HepG2 (cell line): ENCODE measurements around the gene CCL17. TPM values are rescaled to one million over a fixed set of nuclear protein-coding genes. Genes with fewer than 3 reads are reported as not detected.

Experiments used
- ETV5 ChIP-seq: IDR thresholded peaks from 2 replicates; pipeline ENCODE4 v1.6.1; 2018; ENCODE audit warnings: missing biosample characterization, missing genetic modification reagents, inconsistent platforms, borderline replicate concordance
- FOXA3 ChIP-seq: IDR thresholded peaks from 2 replicates; pipeline ENCODE4 v1.6.1; 2016; ENCODE audit warnings: missing genetic modification reagents, missing compliant biosample characterization
- GATAD2A ChIP-seq: IDR thresholded peaks from 2 replicates; pipeline ENCODE4 v1.6.1; 2016
- GLI4 ChIP-seq: sonication (generic); formaldehyde crosslinking; IDR thresholded peaks from 2 replicates; pipeline ENCODE4 v1.5.1; 2020; ENCODE audit warnings: missing genetic modification reagents, mild to moderate bottlenecking, moderate library complexity, borderline replicate concordance
- KLF15 ChIP-seq: sonication (generic); formaldehyde crosslinking; IDR thresholded peaks from 2 replicates; pipeline ENCODE4 v1.8.1; 2023; ENCODE audit warnings: borderline replicate concordance, mild to moderate bottlenecking, inconsistent platforms, missing genetic modification reagents, mixed read lengths
- MEIS1 ChIP-seq: sonication (generic); formaldehyde crosslinking; IDR thresholded peaks from 2 replicates; pipeline ENCODE4 v1.9.0; 2021; ENCODE audit warnings: mild to moderate bottlenecking, missing genetic modification reagents, moderate library complexity, borderline replicate concordance
- POLR2AphosphoS2 ChIP-seq: IDR thresholded peaks from 2 replicates; pipeline ENCODE4 v1.6.1; 2011; ENCODE audit warnings: low read depth, low read length, improper control_type of control experiment
- RARG ChIP-seq: sonication (generic); formaldehyde crosslinking; IDR thresholded peaks from 2 replicates; pipeline ENCODE4 v1.4.0; 2020; ENCODE audit warnings: low read depth, mild to moderate bottlenecking, missing genetic modification reagents
- ZMYM4 ChIP-seq: sonication (generic); formaldehyde crosslinking; IDR thresholded peaks from 2 replicates; pipeline ENCODE4 v1.8.1; 2023; ENCODE audit warnings: mild to moderate bottlenecking, missing genetic modification reagents
- ZNF121 ChIP-seq: sonication (generic); formaldehyde crosslinking; IDR thresholded peaks from 2 replicates; pipeline ENCODE4 v1.5.0; 2020; ENCODE audit warnings: mild to moderate bottlenecking, missing genetic modification reagents
- ZNF180 ChIP-seq: sonication (generic); formaldehyde crosslinking; IDR thresholded peaks from 2 replicates; pipeline ENCODE4 v1.4.0; 2020; ENCODE audit warnings: low read depth, missing genetic modification reagents, borderline replicate concordance
- ZNF20 ChIP-seq: sonication (generic); formaldehyde crosslinking; IDR thresholded peaks from 2 replicates; pipeline ENCODE4 v1.4.0; 2020; ENCODE audit warnings: mild to moderate bottlenecking, moderate library complexity, missing genetic modification reagents
- ZNF317 ChIP-seq: sonication (generic); formaldehyde crosslinking; IDR thresholded peaks from 2 replicates; pipeline ENCODE4 v1.5.0; 2020; ENCODE audit warnings: mild to moderate bottlenecking, missing genetic modification reagents
- ZNF354B ChIP-seq: sonication (generic); formaldehyde crosslinking; IDR thresholded peaks from 2 replicates; pipeline ENCODE4 v1.8.0; 2022; ENCODE audit warnings: mild to moderate bottlenecking, missing genetic modification reagents
- ZNF484 ChIP-seq: sonication (generic); formaldehyde crosslinking; IDR thresholded peaks from 2 replicates; pipeline ENCODE4 v1.5.1; 2020; ENCODE audit warnings: mild to moderate bottlenecking, low read depth, missing genetic modification reagents, borderline replicate concordance
- ZNF552 ChIP-seq: sonication (generic); formaldehyde crosslinking; IDR thresholded peaks from 2 replicates; pipeline ENCODE4 v1.9.0; 2022; ENCODE audit warnings: missing genetic modification reagents, mild to moderate bottlenecking, borderline replicate concordance
- ZNF563 ChIP-seq: sonication (generic); formaldehyde crosslinking; IDR thresholded peaks from 2 replicates; pipeline ENCODE4 v1.8.0; 2022; ENCODE audit warnings: mild to moderate bottlenecking, moderate library complexity, missing genetic modification reagents
- ZNF670 ChIP-seq: sonication (generic); formaldehyde crosslinking; IDR thresholded peaks from 2 replicates; pipeline ENCODE4 v1.8.0; 2022; ENCODE audit warnings: mild to moderate bottlenecking, missing genetic modification reagents, borderline replicate concordance
- polyA plus RNA-seq, 8 experiments: library from polyadenylated mRNA; depleted of rRNA in 3 of 8; stranded (reverse) in 7 of 8; unstranded in 1 of 8; fragments of >200 nt; fragmentation: Illumina TruSeq in 4 of 8; extraction: Trizol in 4 of 8; gene quantifications; 2 replicates each; pipeline versions ENCODE4 v1.2.1 to v1.2.3, GENCODE V29; 2011 to 2016; ENCODE audit warnings: low read depth in 4 of 8, missing spikeins in 1 of 8, mixed read lengths in 1 of 8; ENCODE audit not compliant: insufficient read depth in 1 of 8
- total RNA-seq, 5 experiments: library from RNA; depleted of rRNA; stranded (reverse); fragments of >200 nt; fragmentation: Illumina TruSeq; extraction: Trizol; gene quantifications; 2 replicates each; pipeline ENCODE4 v1.2.3, GENCODE V29; 2016; ENCODE audit warnings: low read depth in 1 of 5
- TF ChIP-seq, protein P1 (sequence below): IDR thresholded peaks from 2 replicates; pipeline ENCODE4 v1.6.1; 2016
- TF ChIP-seq, protein P2 (sequence below): sonication (generic); formaldehyde crosslinking; IDR thresholded peaks from 2 replicates; pipeline ENCODE4 v1.4.0; 2020; ENCODE audit warnings: low read depth, missing genetic modification reagents
- TF ChIP-seq, protein P3 (sequence below): sonication (generic); formaldehyde crosslinking; IDR thresholded peaks from 2 replicates; pipeline ENCODE4 v1.4.0; 2020; ENCODE audit warnings: missing genetic modification reagents

Gene CCL17
- total and polyA plus RNA-seq, 2 of the 13 experiments (the other 11 are each of a cell fraction or from before 2014, with no cell fraction given): not detected

DNA sequence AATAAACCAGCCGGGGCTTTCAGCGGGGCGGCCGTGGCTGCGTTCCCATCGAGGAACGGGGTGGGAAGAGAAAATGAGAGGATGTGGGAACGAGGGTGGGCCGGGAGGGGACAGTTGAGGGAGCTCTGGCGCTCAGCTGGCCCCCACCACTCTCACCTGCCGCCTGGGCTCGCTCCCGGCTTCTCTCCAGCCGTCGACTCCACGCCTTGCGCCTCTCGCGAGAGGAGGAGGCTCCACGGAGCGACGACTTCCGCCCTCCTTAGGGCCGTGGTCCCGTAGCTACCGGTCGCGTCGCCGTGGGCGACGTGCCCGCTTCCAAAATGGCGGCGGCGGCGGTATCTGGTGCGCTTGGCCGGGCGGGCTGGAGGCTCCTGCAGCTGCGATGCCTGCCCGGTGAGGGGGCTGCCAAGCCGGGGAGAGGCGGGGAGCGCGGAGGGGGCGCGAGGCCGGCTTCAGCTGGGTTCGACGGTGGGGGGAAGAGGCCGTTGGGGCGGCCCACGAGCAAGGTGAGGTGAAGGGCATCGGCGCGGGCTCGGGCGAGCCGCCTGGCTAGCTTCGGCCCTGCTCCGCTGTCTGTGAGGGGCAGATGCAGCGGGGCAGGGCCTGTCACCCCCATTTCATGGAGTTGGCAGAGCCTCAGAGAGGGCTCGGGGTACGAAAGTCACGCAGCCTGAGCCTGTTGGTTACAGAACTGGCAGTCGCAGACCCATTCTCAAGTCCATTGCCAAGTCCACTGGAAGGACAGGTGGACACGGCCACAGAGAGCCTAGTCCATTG lies 42.8 kb downstream of the CCL17 start, which contains the start of the genes CIAPIN1 and COQ9 (continued):
- TF ChIP-seq KLF15 (CRISPR knock-in tag): no peak
- TF ChIP-seq, protein P1, sequence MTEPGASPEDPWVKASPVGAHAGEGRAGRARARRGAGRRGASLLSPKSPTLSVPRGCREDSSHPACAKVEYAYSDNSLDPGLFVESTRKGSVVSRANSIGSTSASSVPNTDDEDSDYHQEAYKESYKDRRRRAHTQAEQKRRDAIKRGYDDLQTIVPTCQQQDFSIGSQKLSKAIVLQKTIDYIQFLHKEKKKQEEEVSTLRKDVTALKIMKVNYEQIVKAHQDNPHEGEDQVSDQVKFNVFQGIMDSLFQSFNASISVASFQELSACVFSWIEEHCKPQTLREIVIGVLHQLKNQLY (CRISPR knock-in tag): peak; percentile 64; the same call in 1 of the 2 replicates
- TF ChIP-seq ETV5 (CRISPR knock-in tag): peak; percentile 90
- TF ChIP-seq RARG (CRISPR knock-in tag): no peak
- no peak for TF ChIP-seq ZNF180
- peak; percentile 71 for TF ChIP-seq FOXA3 (CRISPR knock-in tag)
- TF ChIP-seq ZNF563 (CRISPR knock-in tag): peak; percentile 92
- TF ChIP-seq ZNF670 (CRISPR knock-in tag): peak; percentile 92
- TF ChIP-seq ZNF484 (CRISPR knock-in tag): peak; percentile 90; the same call in 1 of the 2 replicates
- TF ChIP-seq, protein P2, sequence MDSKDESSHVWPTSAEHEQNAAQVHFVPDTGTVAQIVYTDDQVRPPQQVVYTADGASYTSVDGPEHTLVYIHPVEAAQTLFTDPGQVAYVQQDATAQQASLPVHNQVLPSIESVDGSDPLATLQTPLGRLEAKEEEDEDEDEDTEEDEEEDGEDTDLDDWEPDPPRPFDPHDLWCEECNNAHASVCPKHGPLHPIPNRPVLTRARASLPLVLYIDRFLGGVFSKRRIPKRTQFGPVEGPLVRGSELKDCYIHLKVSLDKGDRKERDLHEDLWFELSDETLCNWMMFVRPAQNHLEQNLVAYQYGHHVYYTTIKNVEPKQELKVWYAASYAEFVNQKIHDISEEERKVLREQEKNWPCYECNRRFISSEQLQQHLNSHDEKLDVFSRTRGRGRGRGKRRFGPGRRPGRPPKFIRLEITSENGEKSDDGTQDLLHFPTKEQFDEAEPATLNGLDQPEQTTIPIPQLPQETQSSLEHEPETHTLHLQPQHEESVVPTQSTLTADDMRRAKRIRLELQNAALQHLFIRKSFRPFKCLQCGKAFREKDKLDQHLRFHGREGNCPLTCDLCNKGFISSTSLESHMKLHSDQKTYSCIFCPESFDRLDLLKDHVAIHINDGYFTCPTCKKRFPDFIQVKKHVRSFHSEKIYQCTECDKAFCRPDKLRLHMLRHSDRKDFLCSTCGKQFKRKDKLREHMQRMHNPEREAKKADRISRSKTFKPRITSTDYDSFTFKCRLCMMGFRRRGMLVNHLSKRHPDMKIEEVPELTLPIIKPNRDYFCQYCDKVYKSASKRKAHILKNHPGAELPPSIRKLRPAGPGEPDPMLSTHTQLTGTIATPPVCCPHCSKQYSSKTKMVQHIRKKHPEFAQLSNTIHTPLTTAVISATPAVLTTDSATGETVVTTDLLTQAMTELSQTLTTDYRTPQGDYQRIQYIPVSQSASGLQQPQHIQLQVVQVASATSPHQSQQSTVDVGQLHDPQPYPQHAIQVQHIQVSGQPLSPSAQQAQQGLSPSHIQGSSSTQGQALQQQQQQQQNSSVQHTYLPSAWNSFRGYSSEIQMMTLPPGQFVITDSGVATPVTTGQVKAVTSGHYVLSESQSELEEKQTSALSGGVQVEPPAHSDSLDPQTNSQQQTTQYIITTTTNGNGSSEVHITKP: no peak
- TF ChIP-seq GATAD2A: peak; percentile 64; the same call in 1 of the 2 replicates
- TF ChIP-seq, protein P3, sequence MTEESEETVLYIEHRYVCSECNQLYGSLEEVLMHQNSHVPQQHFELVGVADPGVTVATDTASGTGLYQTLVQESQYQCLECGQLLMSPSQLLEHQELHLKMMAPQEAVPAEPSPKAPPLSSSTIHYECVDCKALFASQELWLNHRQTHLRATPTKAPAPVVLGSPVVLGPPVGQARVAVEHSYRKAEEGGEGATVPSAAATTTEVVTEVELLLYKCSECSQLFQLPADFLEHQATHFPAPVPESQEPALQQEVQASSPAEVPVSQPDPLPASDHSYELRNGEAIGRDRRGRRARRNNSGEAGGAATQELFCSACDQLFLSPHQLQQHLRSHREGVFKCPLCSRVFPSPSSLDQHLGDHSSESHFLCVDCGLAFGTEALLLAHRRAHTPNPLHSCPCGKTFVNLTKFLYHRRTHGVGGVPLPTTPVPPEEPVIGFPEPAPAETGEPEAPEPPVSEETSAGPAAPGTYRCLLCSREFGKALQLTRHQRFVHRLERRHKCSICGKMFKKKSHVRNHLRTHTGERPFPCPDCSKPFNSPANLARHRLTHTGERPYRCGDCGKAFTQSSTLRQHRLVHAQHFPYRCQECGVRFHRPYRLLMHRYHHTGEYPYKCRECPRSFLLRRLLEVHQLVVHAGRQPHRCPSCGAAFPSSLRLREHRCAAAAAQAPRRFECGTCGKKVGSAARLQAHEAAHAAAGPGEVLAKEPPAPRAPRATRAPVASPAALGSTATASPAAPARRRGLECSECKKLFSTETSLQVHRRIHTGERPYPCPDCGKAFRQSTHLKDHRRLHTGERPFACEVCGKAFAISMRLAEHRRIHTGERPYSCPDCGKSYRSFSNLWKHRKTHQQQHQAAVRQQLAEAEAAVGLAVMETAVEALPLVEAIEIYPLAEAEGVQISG (CRISPR knock-in tag): peak; percentile 98
- peak; percentile 83 for TF ChIP-seq ZNF121 (CRISPR knock-in tag)
- peak; percentile 87 for TF ChIP-seq ZMYM4 (CRISPR knock-in tag)
- TF ChIP-seq GLI4 (CRISPR knock-in tag): peak; percentile 99
- TF ChIP-seq POLR2AphosphoS2: no peak
- peak; percentile 98 for TF ChIP-seq MEIS1 (CRISPR knock-in tag)
- peak; percentile 62; the same call in 1 of the 2 replicates for TF ChIP-seq ZNF317 (CRISPR knock-in tag)
- TF ChIP-seq ZNF354B (CRISPR knock-in tag): 0 out of 2 replicates have a peak, but pooled peaks have one; percentile 4
- TF ChIP-seq ZNF552: peak; percentile 92; the same call in 1 of the 2 replicates
- TF ChIP-seq ZNF20 (CRISPR knock-in tag): no peak
